HG02759 (cell line): ENCODE measurements around the gene ARHGAP10.

Source experiments
- ATAC-seq: cut with Tn5 transposase; IDR thresholded peaks from one replicate; pipeline ENCODE4 v1.9.1; 2021; ENCODE audit warnings: mild to moderate bottlenecking, moderate library complexity; ENCODE audit not compliant: unreplicated experiment

The ARHGAP10 gene

GRCh38 chr4:148112231-148112982 is 380.5 kb downstream of the ARHGAP10 start:
- ATAC-seq: no peak

GRCh38 chr4:148114436-148114835 is 382.5 kb downstream of the ARHGAP10 start:
- ATAC-seq: no peak

DNA sequence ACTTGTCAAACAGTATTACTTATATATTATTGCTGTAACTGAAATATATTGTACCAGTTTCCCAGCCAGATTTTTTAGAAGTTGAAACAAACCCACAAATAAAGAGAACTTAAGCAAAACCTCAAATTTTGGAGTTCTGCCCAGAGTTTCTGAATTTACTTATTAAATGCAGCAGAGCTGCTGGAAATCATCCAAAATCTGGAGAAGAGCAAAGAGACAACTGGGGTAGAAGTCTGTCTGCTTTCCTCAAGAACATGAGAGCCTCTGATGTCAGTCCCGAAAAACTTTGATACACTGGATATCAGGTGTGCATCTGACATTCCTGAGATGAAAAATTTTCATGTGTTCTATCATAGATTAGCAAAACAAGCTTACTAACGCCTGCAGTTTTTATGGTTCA is 384.4 kb downstream of the ARHGAP10 start:
- ATAC-seq: no peak

DNA sequence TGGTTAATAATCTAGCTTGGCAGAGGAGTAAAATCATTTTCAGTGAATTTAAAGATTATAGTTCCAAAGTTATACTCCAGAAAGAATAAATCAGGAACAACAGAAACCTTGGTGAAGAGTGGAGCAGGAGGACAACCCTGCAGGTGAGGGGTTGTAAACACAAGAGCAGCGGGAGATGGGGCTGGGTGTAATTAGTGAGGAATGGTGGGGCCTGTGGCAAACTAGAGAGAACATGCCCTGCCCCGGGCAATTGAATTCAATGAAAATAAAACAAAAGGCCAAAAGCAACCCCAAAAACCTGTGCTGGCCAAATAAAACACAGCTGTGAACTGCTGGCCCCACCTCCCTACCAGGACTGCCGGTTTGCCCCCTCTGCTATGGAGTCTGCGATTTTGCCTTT is 385.1 kb downstream of the ARHGAP10 start:
- ATAC-seq: no peak

DNA sequence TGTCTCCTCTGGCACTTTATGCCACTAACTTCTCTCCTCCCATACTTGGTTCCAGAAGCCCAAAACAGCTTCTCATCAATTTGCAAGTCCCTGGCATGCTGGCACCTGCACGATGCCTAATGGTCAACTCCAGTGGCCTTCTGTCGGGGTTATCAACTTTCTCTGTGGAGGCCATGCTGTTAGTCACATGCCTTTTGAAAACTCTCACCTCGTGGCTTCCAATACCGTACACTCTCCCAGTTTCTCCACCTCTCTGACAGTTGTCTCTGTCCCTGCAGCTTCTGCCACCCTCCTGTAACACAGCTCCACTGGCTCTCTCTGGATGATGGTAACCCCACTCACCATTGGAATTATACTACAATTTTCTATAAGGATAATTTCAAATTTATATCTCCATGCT is 386.3 kb downstream of the ARHGAP10 start:
- ATAC-seq: no peak

DNA sequence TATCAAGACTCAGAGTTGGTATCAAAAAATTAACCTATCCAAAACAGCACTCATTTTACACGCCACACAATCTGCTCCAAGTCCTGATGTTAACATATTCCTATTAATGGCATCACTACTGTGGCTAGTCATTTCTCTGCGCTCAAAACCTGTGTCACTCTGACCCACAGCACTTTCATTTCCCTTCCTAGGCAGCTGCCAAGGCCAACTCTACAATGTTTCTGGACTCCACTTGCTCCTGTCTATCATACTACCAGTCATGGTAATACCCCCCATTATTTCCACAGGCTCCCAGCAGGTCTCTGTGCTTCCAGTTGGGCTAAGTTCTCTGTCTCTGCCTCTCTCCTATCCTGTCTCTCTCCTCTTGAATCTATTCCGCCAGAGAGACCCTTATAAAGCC is 386.7 kb downstream of the ARHGAP10 start:
- peak; percentile 49 for ATAC-seq

DNA sequence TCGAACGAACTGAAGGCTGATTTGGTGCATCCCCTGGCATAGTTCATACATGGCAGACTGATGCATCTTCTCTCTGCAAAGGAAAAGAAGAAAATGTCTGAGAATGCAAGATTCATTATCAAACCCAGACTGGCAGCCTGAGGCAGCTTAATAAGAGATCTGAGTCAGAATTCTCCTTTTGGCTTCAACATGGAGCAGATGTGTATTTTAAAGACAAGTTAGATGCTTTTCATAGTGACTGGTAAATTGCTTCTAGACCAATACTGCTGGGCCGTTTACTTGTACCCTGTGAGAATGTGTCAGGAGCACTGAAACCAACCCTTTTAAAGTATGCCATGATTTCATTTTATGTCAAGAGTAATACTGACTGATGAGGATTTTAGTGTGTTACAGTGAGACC is 388.3 kb downstream of the ARHGAP10 start:
- ATAC-seq: no peak
